Lung (tissue), 12 donors: Measurements from ENCODE around the gene ISOC1. TPM values are rescaled to one million over a fixed set of nuclear protein-coding genes. Genes with fewer than 3 reads are reported as not detected.

Source experiments
- ATAC-seq: fragments of 200-7000 bp; cut with Tn5 transposase; one replicate; pipeline ENCODE4 v1.9.1; 2020; ENCODE audit warnings: moderate number of reproducible peaks; ENCODE audit not compliant: insufficient read depth, low FRiP score
- DNase-seq, 3 donors: peaks; one replicate each; pipeline ENCODE4 v3.0.0-alpha.2; 2013 to 2017
- H3K27ac ChIP-seq, 2 donors: one replicate each; pipeline ENCODE4 v1.5.1; 2013; ENCODE audit warnings: mild to moderate bottlenecking in 2 of 2, moderate library complexity in 2 of 2, control low read depth in 1 of 2, inconsistent platforms in 1 of 2, low read depth in 1 of 2, low read length in 1 of 2
- H3K27me3 ChIP-seq, 3 donors: one replicate each; pipeline ENCODE4 v1.5.1; 2013; ENCODE audit warnings: low read length in 2 of 3; ENCODE audit not compliant: control insufficient read depth in 3 of 3, insufficient read depth in 3 of 3
- H3K36me3 ChIP-seq, 4 donors: one replicate each; pipeline ENCODE4 v1.5.1; 2013; ENCODE audit warnings: low read length in 4 of 4, mild to moderate bottlenecking in 1 of 4, moderate library complexity in 1 of 4; ENCODE audit not compliant: control insufficient read depth in 4 of 4, insufficient read depth in 4 of 4
- H3K4me1 ChIP-seq, 5 donors: one replicate each; pipeline ENCODE4 v1.5.1; 2013; ENCODE audit warnings: low read length in 5 of 5, mild to moderate bottlenecking in 2 of 5, moderate library complexity in 1 of 5; ENCODE audit not compliant: control insufficient read depth in 5 of 5, insufficient read depth in 5 of 5
- H3K4me3 ChIP-seq: one replicate; pipeline ENCODE4 v1.5.1; 2013; ENCODE audit warnings: mild to moderate bottlenecking, control low read depth, moderate library complexity
- H3K9ac ChIP-seq, 2 donors: one replicate each; pipeline ENCODE4 v1.5.1; 2013; ENCODE audit warnings: low read length in 2 of 2, control low read depth in 1 of 2; ENCODE audit not compliant: insufficient read depth in 1 of 2
- H3K9me3 ChIP-seq, 4 donors: one replicate each; pipeline ENCODE4 v1.5.1; 2013; ENCODE audit warnings: low read length in 3 of 4, mild to moderate bottlenecking in 1 of 4, moderate library complexity in 1 of 4; ENCODE audit not compliant: control insufficient read depth in 4 of 4, insufficient read depth in 3 of 4
- CTCF ChIP-seq: IDR thresholded peaks from 2 replicates; pipeline ENCODE4 v1.5.1; 2012; ENCODE audit warnings: mild to moderate bottlenecking; ENCODE audit errors: control extremely low read depth, extremely low read depth
- WGBS, 2 donors: extraction: QIAGEN DNeasy Blood & Tissue Kit; methylation state at CpG; one replicate each; pipeline ENCODE4 v1.1.7; 2013; 5-methylcytosine and 5-hydroxymethylcytosine counted together
- polyA plus RNA-seq, 2 donors: library from polyadenylated mRNA; stranded (reverse); fragments of 200-250 nt; gene quantifications; one replicate each; pipeline ENCODE4 v1.2.1, GENCODE V29; 2013
- total RNA-seq, 2 donors: library from RNA; depleted of rRNA in 1 of 2; stranded (reverse); fragments of >200 nt in 1 of 2; gene quantifications; one replicate each; pipeline ENCODE4 v1.2.1, GENCODE V29; 2014 to 2021
- donor health status: control.
- donor health status: control.
- donor health status: Bipolar disorder and iron deficiency.
- donor health status: healthy.
- donor health status: DM: yes; HTN: yes; CAD: no.

The ISOC1 gene
- total and polyA plus RNA-seq, 4 donors = 13.4 to 34.8 (median 17.6) TPM

GRCh38 chr5:129137637-129138036, 43.1 kb downstream of the ISOC1 start:
- no peak for TF ChIP-seq CTCF
- H3K36me3 ChIP-seq = no peaks in the 10 kb centered on the region
- no peak for ATAC-seq
- DNase-seq = no peak
- H3K27me3 ChIP-seq = no peaks in the 10 kb centered on the region
- H3K27ac ChIP-seq = no peak overlapping the region
- peaks cover 0 to 2% (median 0%) of the 10 kb centered on the region in 5 donors for H3K4me1 ChIP-seq
- H3K9me3 ChIP-seq = no peaks in the 10 kb centered on the region
- H3K4me3 ChIP-seq = no peak overlapping the region
- H3K9ac ChIP-seq = no peak overlapping the region

GRCh38 chr5:129141078-129141477, 46.5 kb downstream of the ISOC1 start:
- TF ChIP-seq CTCF = no peak
- Histone ChIP-seq H3K27ac (no peak overlapping the region), H3K4me1 (peaks cover 0 to 3% (median 0%) of the 10 kb centered on the region in 5 donors), H3K36me3 (no peaks in the 10 kb centered on the region), H3K27me3 (no peaks in the 10 kb centered on the region), H3K9me3 (no peaks in the 10 kb centered on the region), H3K4me3 (no peak overlapping the region), H3K9ac (no peak overlapping the region)
- DNase-seq = no peak
- ATAC-seq = no peak
- WGBS, 2 donors = 79 to 86% methylated on average over 4 of the region's 4 CpGs

GRCh38 chr5:129141696-129142095, 47.1 kb downstream of the ISOC1 start:
- no peak for TF ChIP-seq CTCF
- Histone ChIP-seq H3K27ac (no peak overlapping the region), H3K36me3 (no peaks in the 10 kb centered on the region), H3K9ac (no peak overlapping the region), H3K9me3 (no peaks in the 10 kb centered on the region), H3K4me3 (no peak overlapping the region), H3K27me3 (no peaks in the 10 kb centered on the region), H3K4me1 (peaks cover 0 to 3% (median 0%) of the 10 kb centered on the region in 5 donors)
- DNase-seq (no peak), ATAC-seq (no peak)
- 57 to 59% methylated on average over 2 of the region's 2 CpGs for WGBS, 2 donors

- Histone ChIP-seq H3K4me3 (no peak overlapping the region), H3K4me1 (no peaks in the 10 kb centered on the region), H3K36me3 (no peaks in the 10 kb centered on the region), H3K9ac (no peak overlapping the region), H3K27me3 (no peaks in the 10 kb centered on the region), H3K27ac (no peak overlapping the region), H3K9me3 (peaks cover 0 to 2% (median 0%) of the 10 kb centered on the region in 4 donors)
- no peak for TF ChIP-seq CTCF
- DNase-seq (no peak), ATAC-seq (no peak)
- WGBS, 2 donors = 96 to 100% methylated on average over 3 of the region's 3 CpGs
Observed at GRCh38 chr5:129155876-129156275, 61.3 kb downstream of the ISOC1 start.
